SH-SY5Y (cell line): ENCODE results near the gene RFC1.

Experiments
- GATA2 ChIP-seq: IDR thresholded peaks from 2 replicates; pipeline ENCODE4 v1.6.1; 2011; ENCODE audit warnings: mild to moderate bottlenecking, low read depth, low read length
- GATA3 ChIP-seq: IDR thresholded peaks from 2 replicates; pipeline ENCODE4 v1.6.1; 2011; ENCODE audit warnings: low read depth, mild to moderate bottlenecking, low read length, moderate library complexity

RFC1 gene

GRCh38 chr4:39365830-39366771 is at the start of gene RFC1:
TSS of gene RFC1 (minus strand) at chr4:39366362. CDS start at chr4:39366241, 121 bp downstream.
- TF ChIP-seq GATA3 (no peak), GATA2 (peak; percentile 65)

GRCh38 chr4:39415678-39416283 is 49.6 kb upstream of the RFC1 start:
- TF ChIP-seq GATA2, result no peak
- TF ChIP-seq GATA3, result no peak

- TF ChIP-seq GATA2 (no peak), GATA3 (no peak)
These were observed 44.3 kb upstream of the RFC1 start for GRCh38 chr4:39410415-39410814.

- TF ChIP-seq GATA3, result no peak
- TF ChIP-seq GATA2, result no peak
These were observed 41.4 kb upstream of the RFC1 start for GRCh38 chr4:39407584-39407885.

GRCh38 chr4:39406763-39407583 is 40.8 kb upstream of the RFC1 start, which contains the start of gene KLB:
TSS of gene KLB (plus strand) at chr4:39406930. CDS start at chr4:39406950, 20 bp downstream.
- no peak for TF ChIP-seq GATA3
- no peak for TF ChIP-seq GATA2

- TF ChIP-seq GATA2, result no peak
- TF ChIP-seq GATA3, result no peak
These were observed 28.5 kb upstream of the RFC1 start for GRCh38 chr4:39394706-39395105.

GRCh38 chr4:39390603-39391002 is 24.4 kb upstream of the RFC1 start:
- TF ChIP-seq GATA2 (no peak), GATA3 (no peak)

- no peak for TF ChIP-seq GATA2
- TF ChIP-seq GATA3, result no peak
These were observed 18.4 kb upstream of the RFC1 start for GRCh38 chr4:39384563-39384962.

GRCh38 chr4:39383690-39384089 is 17.5 kb upstream of the RFC1 start:
- TF ChIP-seq GATA3, result no peak
- no peak for TF ChIP-seq GATA2

- TF ChIP-seq GATA2 (no peak), GATA3 (no peak)
These were observed 9.3 kb upstream of the RFC1 start for GRCh38 chr4:39375478-39375877.

GRCh38 chr4:39369301-39369700 is 3.1 kb upstream of the RFC1 start:
- TF ChIP-seq GATA3 (no peak), GATA2 (no peak)

- TF ChIP-seq GATA3 (no peak), GATA2 (no peak)
These were observed 1.0 kb upstream of the RFC1 start for GRCh38 chr4:39367166-39367565.

- no peak for TF ChIP-seq GATA2
- no peak for TF ChIP-seq GATA3
These were observed 802 bp downstream of the RFC1 start for GRCh38 chr4:39365360-39365759.

GRCh38 chr4:39363773-39364393 is 2.3 kb downstream of the RFC1 start:
- TF ChIP-seq GATA3 (no peak), GATA2 (no peak)
